DOHH2 (cell line): ENCODE results near the gene TLE3.
A peak's percentile ranks its signal among the peaks of the same experiment; 100 is the strongest.

Source experiments
- H3F3A ChIP-seq: fragments of 200-600 bp; sonication (generic), shearing (Covaris generic); 2 replicates; pipeline ENCODE4 v1.6.0; 2016; ENCODE audit warnings: antibody characterized with exemption, mild to moderate bottlenecking; ENCODE audit not compliant: control insufficient read depth, insufficient read depth
- H3K27ac ChIP-seq: fragments of 200-600 bp; sonication (generic); 2 replicates; pipeline ENCODE4 v1.5.1; 2014; ENCODE audit warnings: low read depth, mild to moderate bottlenecking, low read length, moderate library complexity
- H3K27me3 ChIP-seq: fragments of 200-600 bp; sonication (generic); 2 replicates; pipeline ENCODE4 v1.6.1; 2014; ENCODE audit warnings: mild to moderate bottlenecking, low read length, mixed read lengths; ENCODE audit not compliant: control insufficient read depth
- H3K36me3 ChIP-seq: fragments of 200-600 bp; sonication (generic); 2 replicates; pipeline ENCODE4 v1.6.1; 2014; ENCODE audit warnings: mild to moderate bottlenecking, low read length, moderate library complexity, mixed read lengths; ENCODE audit not compliant: control insufficient read depth
- H3K4me1 ChIP-seq: fragments of 200-600 bp; sonication (generic); 2 replicates; pipeline ENCODE4 v1.6.1; 2014; ENCODE audit warnings: mild to moderate bottlenecking, low read length, mixed read lengths; ENCODE audit not compliant: control insufficient read depth
- H3K4me2 ChIP-seq: fragments of 200-600 bp; sonication (generic); 2 replicates; pipeline ENCODE4 v1.6.0; 2014; ENCODE audit warnings: mild to moderate bottlenecking, low read length, moderate library complexity
- H3K4me3 ChIP-seq: fragments of 200-600 bp; sonication (generic); 2 replicates; pipeline ENCODE4 v1.5.1; 2014; ENCODE audit warnings: mild to moderate bottlenecking, low read length, mixed read lengths
- H3K79me2 ChIP-seq: fragments of 200-600 bp; sonication (generic); 2 replicates; pipeline ENCODE4 v1.6.1; 2014; ENCODE audit warnings: mild to moderate bottlenecking, low read length, mixed read lengths; ENCODE audit not compliant: control insufficient read depth
- H3K9me2 ChIP-seq: fragments of 200-600 bp; sonication (generic); replicated peaks from 2 replicates; pipeline ENCODE4 v1.6.1; 2014; ENCODE audit warnings: mild to moderate bottlenecking, low read length, mixed read lengths; ENCODE audit not compliant: control insufficient read depth
- H3K9me3 ChIP-seq: fragments of 200-600 bp; sonication (generic); 2 replicates; pipeline ENCODE4 v1.6.1; 2014; ENCODE audit warnings: antibody characterized with exemption, low read length, mixed read lengths; ENCODE audit not compliant: control insufficient read depth, insufficient read depth
- H4K20me1 ChIP-seq: fragments of 200-600 bp; sonication (generic); 2 replicates; pipeline ENCODE4 v1.6.0; 2014; ENCODE audit warnings: low read depth, mild to moderate bottlenecking, antibody characterized with exemption, low read length, moderate library complexity; ENCODE audit not compliant: control insufficient read depth, insufficient read depth
- CTCF ChIP-seq: fragments of 200-600 bp; sonication (generic); IDR thresholded peaks from one replicate; pipeline ENCODE4 v1.5.1; 2014; ENCODE audit warnings: antibody characterized with exemption, mild to moderate bottlenecking, low read depth, low read length; ENCODE audit not compliant: poor library complexity, severe bottlenecking
- EZH2phosphoT487 ChIP-seq: fragments of 200-600 bp; sonication (generic); IDR thresholded peaks from 2 replicates; pipeline ENCODE4 v1.6.1; 2017; ENCODE audit warnings: borderline replicate concordance, mild to moderate bottlenecking, antibody characterized with exemption, low read length, moderate library complexity, mixed read lengths

TLE3 gene

GRCh38 chr15:70088455-70088854, 9.3 kb downstream of the TLE3 start:
- TF ChIP-seq EZH2phosphoT487, result no peak
- peaks cover 36% of the 10 kb centered on the region for H3K4me1 ChIP-seq
- H3F3A ChIP-seq, result no peaks in the 10 kb centered on the region
- H3K9me3 ChIP-seq, result no peaks in the 10 kb centered on the region
- no peak overlapping the region for H3K4me2 ChIP-seq
- no peak overlapping the region for H3K4me3 ChIP-seq
- no peaks in the 10 kb centered on the region for H3K9me2 ChIP-seq
- no peak overlapping the region for H3K27ac ChIP-seq
- H3K79me2 ChIP-seq, result peaks cover 82% of the 10 kb centered on the region
- H4K20me1 ChIP-seq, result peaks cover 20% of the 10 kb centered on the region; the same call in 1 of the 2 replicates
- no peaks in the 10 kb centered on the region for H3K27me3 ChIP-seq
- peaks cover 88% of the 10 kb centered on the region for H3K36me3 ChIP-seq

GRCh38 chr15:70087708-70088352, 9.9 kb downstream of the TLE3 start:
- no peak for TF ChIP-seq CTCF
- no peak for TF ChIP-seq EZH2phosphoT487
- no peak overlapping the region for H3K4me2 ChIP-seq
- no peak overlapping the region for H3K27ac ChIP-seq
- H3K9me3 ChIP-seq, result no peaks in the 10 kb centered on the region
- H3K9me2 ChIP-seq, result no peaks in the 10 kb centered on the region
- no peaks in the 10 kb centered on the region for H3F3A ChIP-seq
- peaks cover 81% of the 10 kb centered on the region for H3K79me2 ChIP-seq
- H4K20me1 ChIP-seq, result peaks cover 25% of the 10 kb centered on the region; the same call in 1 of the 2 replicates
- peaks cover 33% of the 10 kb centered on the region for H3K4me1 ChIP-seq
- peaks cover 88% of the 10 kb centered on the region for H3K36me3 ChIP-seq
- no peak overlapping the region for H3K4me3 ChIP-seq
- H3K27me3 ChIP-seq, result no peaks in the 10 kb centered on the region

- Histone ChIP-seq H3K9me3 (no peaks in the 10 kb centered on the region), H3K36me3 (peaks cover 87% of the 10 kb centered on the region), H3K4me2 (no peak overlapping the region), H3K27ac (no peak overlapping the region), H3K79me2 (peaks cover 74% of the 10 kb centered on the region), H3K9me2 (no peaks in the 10 kb centered on the region), H3F3A (no peaks in the 10 kb centered on the region), H3K4me1 (peaks cover 30% of the 10 kb centered on the region), H3K27me3 (no peaks in the 10 kb centered on the region), H3K4me3 (no peak overlapping the region), H4K20me1 (peaks cover 23% of the 10 kb centered on the region; the same call in 1 of the 2 replicates)
- TF ChIP-seq EZH2phosphoT487 (no peak), CTCF (no peak)
Measured at GRCh38 chr15:70086636-70087035, 11.1 kb downstream of the TLE3 start.

- no peaks in the 10 kb centered on the region for H3K9me3 ChIP-seq
- peaks cover 30% of the 10 kb centered on the region for H3K4me1 ChIP-seq
- no peak for TF ChIP-seq EZH2phosphoT487
- peaks cover 88% of the 10 kb centered on the region for H3K36me3 ChIP-seq
- no peaks in the 10 kb centered on the region for H3K9me2 ChIP-seq
- no peaks in the 10 kb centered on the region for H3F3A ChIP-seq
- H3K79me2 ChIP-seq, result peaks cover 66% of the 10 kb centered on the region
- peak overlapping the region; percentile 58 for H3K4me2 ChIP-seq
- peaks cover 24% of the 10 kb centered on the region for H4K20me1 ChIP-seq
- H3K27ac ChIP-seq, result no peak overlapping the region
- peak overlapping the region; percentile 45 for H3K4me3 ChIP-seq
- no peaks in the 10 kb centered on the region for H3K27me3 ChIP-seq
Measured at GRCh38 chr15:70084461-70084860, 13.3 kb downstream of the TLE3 start.
